DOHH2 (cell line): ENCODE data around the gene DHDDS.

Experiments
- H3F3A ChIP-seq: fragments of 200-600 bp; sonication (generic), shearing (Covaris generic); 2 replicates; pipeline ENCODE4 v1.6.0; 2016; ENCODE audit warnings: antibody characterized with exemption, mild to moderate bottlenecking; ENCODE audit not compliant: control insufficient read depth, insufficient read depth
- H3K27ac ChIP-seq: fragments of 200-600 bp; sonication (generic); 2 replicates; pipeline ENCODE4 v1.5.1; 2014; ENCODE audit warnings: low read depth, mild to moderate bottlenecking, low read length, moderate library complexity
- H3K27me3 ChIP-seq: fragments of 200-600 bp; sonication (generic); 2 replicates; pipeline ENCODE4 v1.6.1; 2014; ENCODE audit warnings: mild to moderate bottlenecking, low read length, mixed read lengths; ENCODE audit not compliant: control insufficient read depth
- H3K36me3 ChIP-seq: fragments of 200-600 bp; sonication (generic); 2 replicates; pipeline ENCODE4 v1.6.1; 2014; ENCODE audit warnings: mild to moderate bottlenecking, low read length, moderate library complexity, mixed read lengths; ENCODE audit not compliant: control insufficient read depth
- H3K4me1 ChIP-seq: fragments of 200-600 bp; sonication (generic); 2 replicates; pipeline ENCODE4 v1.6.1; 2014; ENCODE audit warnings: mild to moderate bottlenecking, low read length, mixed read lengths; ENCODE audit not compliant: control insufficient read depth
- H3K4me2 ChIP-seq: fragments of 200-600 bp; sonication (generic); 2 replicates; pipeline ENCODE4 v1.6.0; 2014; ENCODE audit warnings: mild to moderate bottlenecking, low read length, moderate library complexity
- H3K4me3 ChIP-seq: fragments of 200-600 bp; sonication (generic); 2 replicates; pipeline ENCODE4 v1.5.1; 2014; ENCODE audit warnings: mild to moderate bottlenecking, low read length, mixed read lengths
- H3K79me2 ChIP-seq: fragments of 200-600 bp; sonication (generic); 2 replicates; pipeline ENCODE4 v1.6.1; 2014; ENCODE audit warnings: mild to moderate bottlenecking, low read length, mixed read lengths; ENCODE audit not compliant: control insufficient read depth
- H3K9me2 ChIP-seq: fragments of 200-600 bp; sonication (generic); replicated peaks from 2 replicates; pipeline ENCODE4 v1.6.1; 2014; ENCODE audit warnings: mild to moderate bottlenecking, low read length, mixed read lengths; ENCODE audit not compliant: control insufficient read depth
- H3K9me3 ChIP-seq: fragments of 200-600 bp; sonication (generic); 2 replicates; pipeline ENCODE4 v1.6.1; 2014; ENCODE audit warnings: antibody characterized with exemption, low read length, mixed read lengths; ENCODE audit not compliant: control insufficient read depth, insufficient read depth
- H4K20me1 ChIP-seq: fragments of 200-600 bp; sonication (generic); 2 replicates; pipeline ENCODE4 v1.6.0; 2014; ENCODE audit warnings: low read depth, mild to moderate bottlenecking, antibody characterized with exemption, low read length, moderate library complexity; ENCODE audit not compliant: control insufficient read depth, insufficient read depth
- CTCF ChIP-seq: fragments of 200-600 bp; sonication (generic); IDR thresholded peaks from one replicate; pipeline ENCODE4 v1.5.1; 2014; ENCODE audit warnings: antibody characterized with exemption, mild to moderate bottlenecking, low read depth, low read length; ENCODE audit not compliant: poor library complexity, severe bottlenecking
- EZH2phosphoT487 ChIP-seq: fragments of 200-600 bp; sonication (generic); IDR thresholded peaks from 2 replicates; pipeline ENCODE4 v1.6.1; 2017; ENCODE audit warnings: borderline replicate concordance, mild to moderate bottlenecking, antibody characterized with exemption, low read length, moderate library complexity, mixed read lengths

The DHDDS gene

GRCh38 chr1:26440259-26440658 lies 8.1 kb downstream of the DHDDS start:
- Histone ChIP-seq H3K4me2 (no peak overlapping the region), H4K20me1 (no peaks in the 10 kb centered on the region), H3K4me1 (no peaks in the 10 kb centered on the region), H3K4me3 (no peak overlapping the region), H3F3A (no peaks in the 10 kb centered on the region), H3K27ac (no peak overlapping the region), H3K9me3 (no peaks in the 10 kb centered on the region), H3K79me2 (no peaks in the 10 kb centered on the region), H3K27me3 (no peaks in the 10 kb centered on the region), H3K36me3 (peaks cover 70% of the 10 kb centered on the region), H3K9me2 (no peaks in the 10 kb centered on the region)
- TF ChIP-seq CTCF (no peak), EZH2phosphoT487 (no peak)

GRCh38 chr1:26449868-26450267 lies 17.7 kb downstream of the DHDDS start:
- Histone ChIP-seq H3K9me2 (no peaks in the 10 kb centered on the region), H4K20me1 (no peaks in the 10 kb centered on the region), H3K27ac (no peak overlapping the region), H3F3A (0 out of 2 replicates have a peak, but pooled peaks cover 3% of the 10 kb centered on the region), H3K36me3 (peaks cover 54% of the 10 kb centered on the region), H3K27me3 (no peaks in the 10 kb centered on the region), H3K9me3 (no peaks in the 10 kb centered on the region), H3K4me1 (peaks cover 20% of the 10 kb centered on the region), H3K4me2 (no peak overlapping the region), H3K79me2 (no peaks in the 10 kb centered on the region), H3K4me3 (no peak overlapping the region)
- TF ChIP-seq CTCF (no peak), EZH2phosphoT487 (no peak)

- no peak overlapping the region for H3K4me3 ChIP-seq
- no peaks in the 10 kb centered on the region for H3K27me3 ChIP-seq
- no peaks in the 10 kb centered on the region for H3K79me2 ChIP-seq
- H3K9me3 ChIP-seq, result no peaks in the 10 kb centered on the region
- H3K4me1 ChIP-seq, result peaks cover 20% of the 10 kb centered on the region
- H3K36me3 ChIP-seq, result peaks cover 52% of the 10 kb centered on the region
- no peak overlapping the region for H3K4me2 ChIP-seq
- H3K9me2 ChIP-seq, result no peaks in the 10 kb centered on the region
- H3K27ac ChIP-seq, result no peak overlapping the region
- H4K20me1 ChIP-seq, result no peaks in the 10 kb centered on the region
- 0 out of 2 replicates have a peak, but pooled peaks cover 3% of the 10 kb centered on the region for H3F3A ChIP-seq
- TF ChIP-seq CTCF (no peak), EZH2phosphoT487 (no peak)
These were observed 18.8 kb downstream of the DHDDS start for GRCh38 chr1:26450908-26451307.
